ENCODE results near the gene ZNF205.

ZNF205 gene

GRCh38 chr16:3101018-3101840 is 11.2 kb upstream of the ZNF205 start:
- in situ Hi-C loops (cut with MboI; ENCODE audit: low sequenced_read_pairs), result no loop called here

GRCh38 chr16:3101841-3102470 is 10.4 kb upstream of the ZNF205 start:
- in situ Hi-C loops (cut with MboI; ENCODE audit: low sequenced_read_pairs), result no loop called here

- in situ Hi-C loops (cut with MboI; ENCODE audit: low sequenced_read_pairs), result no loop called here
Measured at GRCh38 chr16:3106205-3106928, 6.0 kb upstream of the ZNF205 start.

GRCh38 chr16:3112881-3113574 is 642 bp downstream of the ZNF205 start:
- in situ Hi-C loops (cut with MboI; ENCODE audit: low sequenced_read_pairs), result no loop called here

GRCh38 chr16:3113765-3114479 is 1.5 kb downstream of the ZNF205 start:
- in situ Hi-C loops (cut with MboI; ENCODE audit: low sequenced_read_pairs), result no loop called here

GRCh38 chr16:3115003-3115402 is 2.6 kb downstream of the ZNF205 start:
- in situ Hi-C loops (cut with MboI; ENCODE audit: low sequenced_read_pairs), result no loop called here

GRCh38 chr16:3115561-3115960 is 3.2 kb downstream of the ZNF205 start:
- in situ Hi-C loops (cut with MboI; ENCODE audit: low sequenced_read_pairs), result no loop called here

- in situ Hi-C loops (cut with MboI; ENCODE audit: low sequenced_read_pairs), result no loop called here
Measured at GRCh38 chr16:3118204-3118790, 5.9 kb downstream of the ZNF205 start.

GRCh38 chr16:3118846-3119245 is 6.5 kb downstream of the ZNF205 start:
- in situ Hi-C loops (cut with MboI; ENCODE audit: low sequenced_read_pairs), result no loop called here

GRCh38 chr16:3119286-3119685 is 6.9 kb downstream of the ZNF205 start:
- in situ Hi-C loops (cut with MboI; ENCODE audit: low sequenced_read_pairs), result no loop called here

- in situ Hi-C loops (cut with MboI; ENCODE audit: low sequenced_read_pairs), result no loop called here
Measured at GRCh38 chr16:3119701-3120408, 7.5 kb downstream of the ZNF205 start.

GRCh38 chr16:3120435-3120834 is 8.0 kb downstream of the ZNF205 start:
- in situ Hi-C loops (cut with MboI; ENCODE audit: low sequenced_read_pairs), result no loop called here

GRCh38 chr16:3121851-3122467 is 9.6 kb downstream of the ZNF205 start:
- in situ Hi-C loops (cut with MboI; ENCODE audit: low sequenced_read_pairs), result no loop called here

- in situ Hi-C loops (cut with MboI; ENCODE audit: low sequenced_read_pairs), result no loop called here
Measured at GRCh38 chr16:3122926-3123570, 10.7 kb downstream of the ZNF205 start.

- in situ Hi-C loops (cut with MboI; ENCODE audit: low sequenced_read_pairs), result no loop called here
Measured at GRCh38 chr16:3123986-3124886, 11.8 kb downstream of the ZNF205 start.

GRCh38 chr16:3127745-3128144 is 15.4 kb downstream of the ZNF205 start:
- in situ Hi-C loops (cut with MboI; ENCODE audit: low sequenced_read_pairs), result no loop called here
